Activated naive CD4-positive, alpha-beta T cell treated with anti-CD3 and anti-CD28 coated beads, Interleukin-2, amount 10 ng/mL, durations not matched to agents 5 hours and 36 hours (primary cell): ENCODE measurements around the gene SLC16A6. TPM values are rescaled to one million over a fixed set of nuclear protein-coding genes. Genes with fewer than 3 reads are reported as not detected.

Experiments used
- total RNA-seq, 2 experiments: library from RNA; stranded (reverse); gene quantifications; one replicate each; pipeline ENCODE4 v1.2.3, GENCODE V29; 2021

Gene SLC16A6, protein sequence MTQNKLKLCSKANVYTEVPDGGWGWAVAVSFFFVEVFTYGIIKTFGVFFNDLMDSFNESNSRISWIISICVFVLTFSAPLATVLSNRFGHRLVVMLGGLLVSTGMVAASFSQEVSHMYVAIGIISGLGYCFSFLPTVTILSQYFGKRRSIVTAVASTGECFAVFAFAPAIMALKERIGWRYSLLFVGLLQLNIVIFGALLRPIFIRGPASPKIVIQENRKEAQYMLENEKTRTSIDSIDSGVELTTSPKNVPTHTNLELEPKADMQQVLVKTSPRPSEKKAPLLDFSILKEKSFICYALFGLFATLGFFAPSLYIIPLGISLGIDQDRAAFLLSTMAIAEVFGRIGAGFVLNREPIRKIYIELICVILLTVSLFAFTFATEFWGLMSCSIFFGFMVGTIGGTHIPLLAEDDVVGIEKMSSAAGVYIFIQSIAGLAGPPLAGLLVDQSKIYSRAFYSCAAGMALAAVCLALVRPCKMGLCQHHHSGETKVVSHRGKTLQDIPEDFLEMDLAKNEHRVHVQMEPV
- 1 to 10 TPM; 3.7 to 4.3 TPM for total RNA-seq

DNA sequence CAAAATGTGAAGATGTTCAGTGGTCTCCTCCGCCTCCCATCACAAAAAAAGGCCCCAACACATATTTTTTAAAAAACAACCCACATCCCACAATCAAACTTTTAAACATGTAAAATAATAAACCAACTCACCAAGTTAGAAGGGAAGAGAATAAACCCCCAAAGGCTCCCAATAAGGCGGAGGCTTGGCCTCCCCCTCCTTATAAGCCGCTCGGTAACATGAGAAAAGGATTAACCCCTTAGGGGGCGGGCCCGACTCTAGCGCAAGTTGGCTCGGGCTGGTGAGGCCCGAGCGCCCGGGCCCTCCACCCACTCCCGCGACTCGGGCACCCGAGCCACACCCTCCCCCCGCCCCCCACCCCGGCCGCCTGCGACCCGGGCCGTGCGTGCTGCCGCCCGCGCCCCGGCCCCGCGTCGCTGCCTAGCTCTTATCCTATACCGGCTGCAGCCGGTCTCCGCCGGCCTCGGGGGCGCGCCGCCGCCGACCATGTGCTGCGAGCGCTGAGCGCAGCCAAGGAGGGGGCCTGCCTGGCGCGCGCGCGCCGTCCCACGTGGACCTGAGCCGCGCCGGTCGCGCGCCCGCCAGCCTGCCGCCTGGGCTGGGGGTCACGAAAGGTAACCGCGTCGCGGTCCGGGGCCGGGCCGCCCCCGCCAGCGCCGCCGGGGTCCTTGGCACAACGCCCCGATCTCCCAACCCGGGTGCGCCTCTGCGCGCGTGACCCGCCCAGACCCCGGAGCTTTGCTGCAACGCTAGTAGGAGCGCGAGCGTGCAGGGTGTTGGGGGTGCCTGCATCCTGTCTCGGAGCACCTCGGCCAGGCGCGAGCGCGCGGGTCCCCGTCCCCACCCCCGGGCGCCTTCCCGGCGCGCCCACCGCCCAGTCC, at the start of gene SLC16A6, which contains the start of gene ARSG:
SLC16A6 (minus strand) TSS at position 173 of the 881 bp plus-strand sequence. CDS start 12,807 bp downstream, outside the sequence.
ARSG (plus strand) TSS at position 541 of the 881 bp plus-strand sequence. CDS start 15,999 bp downstream, outside the sequence.

DNA sequence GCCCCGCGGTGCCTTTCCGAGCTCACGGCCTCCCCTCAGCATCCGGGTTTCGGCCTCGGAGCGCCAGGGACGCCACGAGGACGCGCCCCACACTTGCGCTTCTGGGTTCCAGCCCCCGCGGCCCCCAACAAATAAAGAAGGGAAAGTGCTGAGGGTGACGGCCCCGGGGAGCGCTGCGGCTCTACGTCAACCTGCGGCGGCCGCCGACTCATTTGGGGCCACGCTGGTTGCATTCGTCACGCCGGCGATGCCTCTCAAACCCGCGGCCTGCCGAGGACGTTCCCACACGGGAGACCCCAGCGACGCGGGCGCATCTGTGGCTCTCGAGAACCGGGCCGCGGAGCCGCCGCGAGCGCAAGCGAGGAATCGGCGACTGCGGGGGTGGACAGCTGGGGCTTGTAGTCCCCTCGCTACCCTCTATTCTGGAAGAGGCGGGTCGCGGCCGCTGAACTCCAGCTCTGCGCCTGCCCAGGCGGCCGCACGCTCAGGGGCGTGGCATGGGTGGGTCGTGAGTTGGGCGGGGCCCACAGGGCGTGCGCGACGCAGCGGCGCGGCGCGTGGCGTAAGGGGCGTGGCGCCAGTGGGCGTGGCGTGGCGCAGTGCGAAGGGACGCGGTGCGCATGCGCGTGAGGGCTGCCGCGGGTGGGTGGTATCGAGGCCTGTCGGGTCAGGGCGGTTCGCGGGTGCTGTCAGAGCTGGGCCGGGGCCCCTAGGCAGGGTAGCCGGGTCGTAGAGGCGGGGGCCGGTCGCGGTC, 43.3 kb downstream of the SLC16A6 start, which contains the start of gene AMZ2:
AMZ2 (plus strand) TSS at position 599 of the 754 bp plus-strand sequence. CDS start 2,145 bp downstream, outside the sequence.

Other genes starting within 250 kb of the SLC16A6 start
- 10 to 100 TPM; 67.5 to 70.2 TPM for gene AMZ2, start 43.1 kb downstream of the SLC16A6 start, total RNA-seq
- 1 to 10 TPM; 8.6 to 9.5 TPM for gene ARSG, start 368 bp upstream of the SLC16A6 start, total RNA-seq
- 10 to 100 TPM; 33.2 to 34.2 TPM for gene WIPI1, start 166.4 kb upstream of the SLC16A6 start, total RNA-seq
- 100 to 1,000 TPM; 221 to 226 TPM for gene PRKAR1A, start 221.3 kb upstream of the SLC16A6 start, total RNA-seq